K562 (cell line): ENCODE data around the gene EEPD1. TPM values are rescaled to one million over a fixed set of nuclear protein-coding genes. Genes with fewer than 3 reads are reported as not detected.

Source experiments
- ATAC-seq: fragments of 200-7000 bp; cut with Tn5 transposase; 3 replicates; pipeline ENCODE4 v1.9.1; 2020; ENCODE audit warnings: moderate library complexity
- BruUV-seq: library from RNA; stranded (reverse); fragments of 400-500 nt; replicated peaks from 2 replicates; lab custom pipeline; 2021; lab: Mats Ljungman, UMichigan
- CTCF ChIA-PET: fragments of 300-600 bp; formaldehyde crosslinking; extraction: SDS; loops from one replicate; lab custom pipeline; 2021; ENCODE audit warnings: low intra/inter-chr PET ratio; lab: Yijun Ruan, JAX
- POLR2A ChIA-PET: fragments of 300-600, 350-650 bp; sonication (Branson Sonifier 250); formaldehyde crosslinking; extraction: SDS; loops from one replicate; lab custom pipeline; 2021; ENCODE audit warnings: antibody characterized with exemption, inconsistent platforms; lab: Yijun Ruan, JAX
- DNase-seq, 4 experiments: peaks; one replicate each; pipeline versions ENCODE4 v3.0.0 to v3.0.0-alpha.2; 2011 to 2018; ENCODE audit warnings: low spot score in 3 of 4, mixed read lengths in 3 of 4; ENCODE audit errors: extremely low read depth in 1 of 4
- FAIRE-seq: peaks from 2 replicates; lab custom pipeline; 2011; peaks lifted over from hg19 to GRCh38; lab: Jason Lieb, UNC
- H2AFZ ChIP-seq: 2 replicates; pipeline ENCODE4 v1.6.0; 2011; ENCODE audit warnings: low read depth, low read length, control low read depth, inconsistent platforms
- H3K27ac ChIP-seq: fragments of 200-600 bp; 3 replicates; pipeline ENCODE4 v1.8.0; 2011; ENCODE audit warnings: low read depth, mild to moderate bottlenecking, control low read depth, inconsistent platforms, low read length, moderate library complexity, mixed read lengths; ENCODE audit errors: extremely low read depth
- H3K27me3 ChIP-seq, 2 experiments: fragments of 300-600 bp in 1 of 2; 2 replicates in 1 of 2; 3 replicates in 1 of 2; pipeline versions ENCODE4 v1.6.0 to v1.8.0; 2011; ENCODE audit warnings: inconsistent platforms in 2 of 2, low read length in 2 of 2, mild to moderate bottlenecking in 1 of 2, mixed read lengths in 1 of 2, moderate library complexity in 1 of 2; ENCODE audit not compliant: control insufficient read depth in 2 of 2, insufficient read depth in 2 of 2
- H3K36me3 ChIP-seq: fragments of 300-600 bp; 3 replicates; pipeline ENCODE4 v1.8.0; 2011; ENCODE audit warnings: mild to moderate bottlenecking, low read length, inconsistent platforms; ENCODE audit not compliant: control insufficient read depth, insufficient read depth
- H3K4me1 ChIP-seq, 2 experiments: fragments of 200-600 bp in 1 of 2; replicated peaks in 1 of 2; 2 replicates in 1 of 2; 3 replicates in 1 of 2; pipeline versions ENCODE4 v1.5.1 to v1.8.0; 2011; ENCODE audit warnings: inconsistent platforms in 2 of 2, low read length in 2 of 2, mild to moderate bottlenecking in 1 of 2, mixed read lengths in 1 of 2, moderate library complexity in 1 of 2; ENCODE audit not compliant: control insufficient read depth in 2 of 2, insufficient read depth in 2 of 2
- H3K4me2 ChIP-seq: 2 replicates; pipeline ENCODE4 v1.6.1; 2011; ENCODE audit warnings: low read length, control low read depth, inconsistent platforms, mixed read lengths; ENCODE audit not compliant: insufficient read depth
- H3K4me3 ChIP-seq: fragments of 200-600 bp; sonication (generic), shearing (Covaris generic); 2 replicates; pipeline ENCODE4 v1.5.1; 2016; ENCODE audit warnings: control low read depth, inconsistent platforms
- H3K79me2 ChIP-seq: fragments of 200-600 bp; 3 replicates; pipeline ENCODE4 v1.8.0; 2011; ENCODE audit warnings: low read length, inconsistent platforms; ENCODE audit not compliant: control insufficient read depth, insufficient read depth
- H3K9ac ChIP-seq, 2 experiments: 2 replicates each; pipeline versions ENCODE4 v1.6.0 to v1.6.1; 2011; ENCODE audit warnings: low read depth in 2 of 2, low read length in 2 of 2, control low read depth in 1 of 2, inconsistent platforms in 1 of 2, mild to moderate bottlenecking in 1 of 2, mixed read lengths in 1 of 2; ENCODE audit not compliant: insufficient read depth in 1 of 2
- H3K9me1 ChIP-seq: one replicate; pipeline ENCODE4 v1.6.0; 2011; ENCODE audit warnings: inconsistent platforms, mild to moderate bottlenecking, low read length, moderate library complexity; ENCODE audit not compliant: control insufficient read depth, insufficient read depth
- H3K9me3 ChIP-seq: replicated peaks from 2 replicates; pipeline ENCODE4 v1.5.1; 2011; ENCODE audit warnings: low read depth, low read length, inconsistent platforms; ENCODE audit not compliant: control insufficient read depth, insufficient read depth
- H4K20me1 ChIP-seq: replicated peaks from 2 replicates; pipeline ENCODE4 v1.6.1; 2011; ENCODE audit warnings: low read length, inconsistent platforms, mixed read lengths; ENCODE audit not compliant: control insufficient read depth, insufficient read depth
- ARNT ChIP-seq, 2 experiments: fragments of 450-650 bp; IDR thresholded peaks; 2 replicates each; pipeline ENCODE4 v1.6.1; 2016; ENCODE audit warnings: mild to moderate bottlenecking in 1 of 2
- BRCA1 ChIP-seq, 2 experiments: fragments of 450-650 bp in 1 of 2; sonication (generic) in 1 of 2; formaldehyde crosslinking in 1 of 2; IDR thresholded peaks; 2 replicates each; pipeline versions ENCODE4 v1.5.0 to v1.6.1; 2017 to 2020; ENCODE audit warnings: mild to moderate bottlenecking in 1 of 2, missing genetic modification reagents in 1 of 2
- ZBTB17 ChIP-seq: fragments of 450-650 bp; formaldehyde crosslinking; IDR thresholded peaks from 2 replicates; pipeline ENCODE4 v1.4.0; 2020; ENCODE audit warnings: mild to moderate bottlenecking
- ZKSCAN1 ChIP-seq: fragments of 150-350 bp; IDR thresholded peaks from 2 replicates; pipeline ENCODE4 v1.6.1; 2016; ENCODE audit warnings: low read depth, low read length
- ZNF12 ChIP-seq: sonication (generic); formaldehyde crosslinking; IDR thresholded peaks from 2 replicates; pipeline ENCODE4 v1.4.0; 2020; ENCODE audit warnings: mild to moderate bottlenecking, missing genetic modification reagents
- ZNF174 ChIP-seq: fragments of 250-450 bp; sonication (Bioruptor Pico); IDR thresholded peaks from 2 replicates; pipeline ENCODE4 v1.4.0; 2020; ENCODE audit warnings: mild to moderate bottlenecking
- WGBS: fragments of 100-300 bp; shearing (Covaris generic); methylation state at CpG from one replicate; pipeline ENCODE4 v1.1.6; 2016; ENCODE audit warnings: low coverage, mixed read lengths; ENCODE audit not compliant: insufficient coverage; ENCODE audit errors: missing lambda C conversion rate; 5-methylcytosine and 5-hydroxymethylcytosine counted together
- in situ Hi-C: fragments of 300-500 bp; cut with MboI; formaldehyde crosslinking; loops from 4 replicates; pipeline ENCODE4 v1.15.0; 2018; ENCODE audit warnings: inconsistent platforms, mixed read lengths
- intact Hi-C: fragments of 100-400 bp; cut with micrococcal nuclease; formaldehyde crosslinking; loops from 2 replicates; pipeline ENCODE4 v1.14.2; 2022
- polyA plus RNA-seq, 8 experiments: library from polyadenylated mRNA; depleted of rRNA in 4 of 8; stranded (reverse) in 5 of 8; unstranded in 3 of 8; fragments of >200 nt; fragmentation: Nextera tagmentation in 2 of 8; fragmentation: Illumina TruSeq in 1 of 8; extraction: Ambion mirVana in 2 of 8; extraction: Trizol in 1 of 8; gene quantifications; 2 replicates each; pipeline versions ENCODE4 v1.2.1 to v1.2.3, GENCODE V29; 2011 to 2014; ENCODE audit warnings: inconsistent platforms in 1 of 8, missing spikeins in 1 of 8
- total RNA-seq, 7 experiments: library from RNA; depleted of rRNA in 6 of 7; stranded (reverse); fragments of >200 nt in 6 of 7; fragmentation: Illumina TruSeq in 2 of 7; extraction: Trizol in 2 of 7; gene quantifications; 2 replicates each; pipeline versions ENCODE4 v1.2.1 to v1.2.3, GENCODE V29; 2011 to 2021; ENCODE audit warnings: low replicate concordance in 1 of 7
- TF ChIP-seq, protein P1 (sequence below): fragments of 450-650 bp; IDR thresholded peaks from 2 replicates; pipeline ENCODE4 v1.6.1; 2016; ENCODE audit warnings: borderline replicate concordance
- TF ChIP-seq, protein P2 (sequence below), 2 experiments: fragments of 200-800 bp in 1 of 2; sonication (Bioruptor generic) in 1 of 2; sonication (generic) in 1 of 2; formaldehyde crosslinking in 1 of 2; IDR thresholded peaks in 1 of 2; conservative IDR thresholded peaks in 1 of 2; 2 replicates each; pipeline versions ENCODE4 v1.5.0 to v1.6.1; 2016 to 2020; ENCODE audit warnings: missing compliant biosample characterization in 1 of 2, missing genetic modification characterization in 1 of 2, missing genetic modification reagents in 1 of 2
- TF ChIP-seq, protein P3 (sequence below): sonication (generic); IDR thresholded peaks from 2 replicates; pipeline ENCODE4 v1.6.1; 2016
- TF ChIP-seq, protein P4 (sequence below), 2 experiments: fragments of 450-650 bp; IDR thresholded peaks; 2 replicates each; pipeline ENCODE4 v1.6.1; 2016

Gene EEPD1
- total and polyA plus RNA-seq, 9 of the 15 experiments (the other 6 are each of a cell fraction or from before 2014, with no cell fraction given): 0.01 to 1.5 (median 0.74) TPM; not detected in 1

DNA sequence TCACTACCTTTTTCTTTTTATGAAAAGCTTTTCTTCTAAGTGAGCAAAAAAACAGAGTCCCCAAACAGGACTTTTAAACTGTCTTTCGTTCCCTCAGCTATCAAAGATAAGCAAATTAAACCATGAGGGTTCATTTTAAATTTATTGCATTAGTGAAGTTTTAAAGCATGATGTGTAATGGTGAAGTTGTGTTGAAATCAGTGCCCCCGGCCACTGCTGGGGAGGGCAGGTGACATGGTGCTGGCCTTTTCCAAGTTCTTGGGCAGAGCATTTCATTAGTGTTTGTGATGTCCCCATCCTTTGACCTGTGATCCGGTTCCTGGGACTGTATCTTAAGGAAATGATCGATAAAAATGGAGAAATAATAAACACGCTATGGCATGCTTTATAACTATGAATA lies 96.0 kb downstream of the EEPD1 start:
- H3K36me3 ChIP-seq: no peaks in the 10 kb centered on the region
- H3K4me3 ChIP-seq: no peak overlapping the region
- ChIA-PET CTCF (no interaction called here), POLR2A (no interaction called here)
- TF ChIP-seq, protein P1, sequence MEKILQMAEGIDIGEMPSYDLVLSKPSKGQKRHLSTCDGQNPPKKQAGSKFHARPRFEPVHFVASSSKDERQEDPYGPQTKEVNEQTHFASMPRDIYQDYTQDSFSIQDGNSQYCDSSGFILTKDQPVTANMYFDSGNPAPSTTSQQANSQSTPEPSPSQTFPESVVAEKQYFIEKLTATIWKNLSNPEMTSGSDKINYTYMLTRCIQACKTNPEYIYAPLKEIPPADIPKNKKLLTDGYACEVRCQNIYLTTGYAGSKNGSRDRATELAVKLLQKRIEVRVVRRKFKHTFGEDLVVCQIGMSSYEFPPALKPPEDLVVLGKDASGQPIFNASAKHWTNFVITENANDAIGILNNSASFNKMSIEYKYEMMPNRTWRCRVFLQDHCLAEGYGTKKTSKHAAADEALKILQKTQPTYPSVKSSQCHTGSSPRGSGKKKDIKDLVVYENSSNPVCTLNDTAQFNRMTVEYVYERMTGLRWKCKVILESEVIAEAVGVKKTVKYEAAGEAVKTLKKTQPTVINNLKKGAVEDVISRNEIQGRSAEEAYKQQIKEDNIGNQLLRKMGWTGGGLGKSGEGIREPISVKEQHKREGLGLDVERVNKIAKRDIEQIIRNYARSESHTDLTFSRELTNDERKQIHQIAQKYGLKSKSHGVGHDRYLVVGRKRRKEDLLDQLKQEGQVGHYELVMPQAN: no peak
- TF ChIP-seq ZBTB17: no peak
- TF ChIP-seq, protein P2, sequence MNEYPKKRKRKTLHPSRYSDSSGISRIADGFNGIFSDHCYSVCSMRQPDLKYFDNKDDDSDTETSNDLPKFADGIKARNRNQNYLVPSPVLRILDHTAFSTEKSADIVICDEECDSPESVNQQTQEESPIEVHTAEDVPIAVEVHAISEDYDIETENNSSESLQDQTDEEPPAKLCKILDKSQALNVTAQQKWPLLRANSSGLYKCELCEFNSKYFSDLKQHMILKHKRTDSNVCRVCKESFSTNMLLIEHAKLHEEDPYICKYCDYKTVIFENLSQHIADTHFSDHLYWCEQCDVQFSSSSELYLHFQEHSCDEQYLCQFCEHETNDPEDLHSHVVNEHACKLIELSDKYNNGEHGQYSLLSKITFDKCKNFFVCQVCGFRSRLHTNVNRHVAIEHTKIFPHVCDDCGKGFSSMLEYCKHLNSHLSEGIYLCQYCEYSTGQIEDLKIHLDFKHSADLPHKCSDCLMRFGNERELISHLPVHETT (CRISPR knock-in tag; conservative IDR thresholded peaks at IDR 0.05 in 1 of 2, IDR thresholded peaks at IDR 0.05 in 1 of 2): no peak
- no peak for TF ChIP-seq ZNF174 (CRISPR knock-in tag)
- TF ChIP-seq ZKSCAN1: no peak
- TF ChIP-seq, protein P3, sequence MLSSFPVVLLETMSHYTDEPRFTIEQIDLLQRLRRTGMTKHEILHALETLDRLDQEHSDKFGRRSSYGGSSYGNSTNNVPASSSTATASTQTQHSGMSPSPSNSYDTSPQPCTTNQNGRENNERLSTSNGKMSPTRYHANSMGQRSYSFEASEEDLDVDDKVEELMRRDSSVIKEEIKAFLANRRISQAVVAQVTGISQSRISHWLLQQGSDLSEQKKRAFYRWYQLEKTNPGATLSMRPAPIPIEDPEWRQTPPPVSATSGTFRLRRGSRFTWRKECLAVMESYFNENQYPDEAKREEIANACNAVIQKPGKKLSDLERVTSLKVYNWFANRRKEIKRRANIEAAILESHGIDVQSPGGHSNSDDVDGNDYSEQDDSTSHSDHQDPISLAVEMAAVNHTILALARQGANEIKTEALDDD: no peak
- TF ChIP-seq, protein P4, sequence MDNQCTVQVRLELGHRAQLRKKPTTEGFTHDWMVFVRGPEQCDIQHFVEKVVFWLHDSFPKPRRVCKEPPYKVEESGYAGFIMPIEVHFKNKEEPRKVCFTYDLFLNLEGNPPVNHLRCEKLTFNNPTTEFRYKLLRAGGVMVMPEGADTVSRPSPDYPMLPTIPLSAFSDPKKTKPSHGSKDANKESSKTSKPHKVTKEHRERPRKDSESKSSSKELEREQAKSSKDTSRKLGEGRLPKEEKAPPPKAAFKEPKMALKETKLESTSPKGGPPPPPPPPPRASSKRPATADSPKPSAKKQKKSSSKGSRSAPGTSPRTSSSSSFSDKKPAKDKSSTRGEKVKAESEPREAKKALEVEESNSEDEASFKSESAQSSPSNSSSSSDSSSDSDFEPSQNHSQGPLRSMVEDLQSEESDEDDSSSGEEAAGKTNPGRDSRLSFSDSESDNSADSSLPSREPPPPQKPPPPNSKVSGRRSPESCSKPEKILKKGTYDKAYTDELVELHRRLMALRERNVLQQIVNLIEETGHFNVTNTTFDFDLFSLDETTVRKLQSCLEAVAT (IDR thresholded peaks at IDR 0.05): no peak
- TF ChIP-seq BRCA1 (IDR thresholded peaks at IDR 0.05): no peak
- no peak for TF ChIP-seq BRCA1 (CRISPR knock-in tag; IDR thresholded peaks at IDR 0.05)
- TF ChIP-seq ARNT (IDR thresholded peaks at IDR 0.05): no peak
- TF ChIP-seq ZNF12 (CRISPR knock-in tag): no peak
- H2AFZ ChIP-seq: no peak overlapping the region
- BruUV-seq: no TSS peak
- ATAC-seq (no peak), DNase-seq (no peak), FAIRE-seq (no peak)
- H3K4me2 ChIP-seq: no peak overlapping the region
- H4K20me1 ChIP-seq: no peaks in the 10 kb centered on the region
- intact Hi-C loops (no loop called here), in situ Hi-C loops (no loop called here)
- no peak overlapping the region for H3K27ac ChIP-seq
- H3K9me1 ChIP-seq: no peaks in the 10 kb centered on the region
- H3K4me1 ChIP-seq: no peaks in the 10 kb centered on the region
- peaks cover 2 to 22% of the 10 kb centered on the region in 2 experiments; a peak in 4 of 5 replicates for H3K27me3 ChIP-seq
- no peaks in the 10 kb centered on the region for H3K79me2 ChIP-seq
- H3K9ac ChIP-seq: no peak overlapping the region
- no peaks in the 10 kb centered on the region for H3K9me3 ChIP-seq
- 2% methylated on average over 5 of the region's 5 CpGs for WGBS
